Measurements from ENCODE around the gene TPGS2. TPM values are rescaled to one million over a fixed set of nuclear protein-coding genes. Genes with fewer than 3 reads are reported as not detected.

TPGS2 gene
- total RNA-seq, 1 experiment from 2014 or later, result 93.3 TPM

GRCh38 chr18:36818652-36819051 lies 10.2 kb downstream of the TPGS2 start:
- Histone ChIP-seq H2AFZ (ENCODE audit: low read depth, low read length, poor library complexity, severe bottlenecking) (no peak overlapping the region), H3K36me3 (ENCODE audit: control insufficient read depth in 1 of 2, insufficient read depth in 2 of 2, low read length in 2 of 2) (peaks cover 4 to 7% of the 10 kb centered on the region in 2 experiments; a peak in 2 of 4 replicates), H4K20me1 (ENCODE audit: insufficient read depth) (no peaks in the 10 kb centered on the region), H3K4me2 (ENCODE audit: low read length) (no peak overlapping the region), H3K4me3 (replicated peaks in 1 of 2; ENCODE audit: low read depth in 1 of 2, low read length in 2 of 2) (no peak overlapping the region), H3K9me3 (ENCODE audit: control insufficient read depth in 1 of 2, insufficient read depth in 1 of 2, low read depth in 1 of 2, low read length in 2 of 2) (no peaks in the 10 kb centered on the region), H3K79me2 (ENCODE audit: insufficient read depth, low read length) (no peaks in the 10 kb centered on the region; the same call in 1 of the 2 replicates), H3K27me3 (ENCODE audit: insufficient read depth, low read length) (no peaks in the 10 kb centered on the region), H3K27ac (ENCODE audit: low read depth, low read length) (no peak overlapping the region), H3K4me1 (ENCODE audit: control insufficient read depth in 1 of 2, insufficient read depth in 2 of 2, low read length in 2 of 2) (no peaks in the 10 kb centered on the region), H3K9me2 (ENCODE audit: insufficient read depth) (no peaks in the 10 kb centered on the region), H3K9ac (ENCODE audit: low read length) (no peak overlapping the region)
- no peak for TF ChIP-seq POLR2A (IDR thresholded peaks at IDR 0.05; ENCODE audit: borderline replicate concordance, extremely low read depth, insufficient read depth, insufficient read length)
- no peak for TF ChIP-seq CTCF (IDR thresholded peaks at IDR 0.05 in 2 of 3, conservative IDR thresholded peaks at IDR 0.05 in 1 of 3; ENCODE audit: borderline replicate concordance in 1 of 3, insufficient read depth in 1 of 3, low read depth in 2 of 3, low read length in 2 of 3)
- no peak for TF ChIP-seq SP1 (IDR thresholded peaks at IDR 0.05; ENCODE audit: low read depth)
- no peak for TF ChIP-seq FOSL1 (IDR thresholded peaks at IDR 0.05; ENCODE audit: low read depth)
- no peak for TF ChIP-seq ATF3 (IDR thresholded peaks at IDR 0.05)
- no peak for TF ChIP-seq EGR1 (IDR thresholded peaks at IDR 0.05; ENCODE audit: low read depth)
- no peak for TF ChIP-seq EZH2 (IDR thresholded peaks at IDR 0.05)
- RAD21 ChIA-PET (ENCODE audit: low non-redundant PET in 1 of 2, low total read pairs in 2 of 2, uncharacterized antibody in 2 of 2, unreplicated experiment in 2 of 2), result no interaction called here
- BruUV-seq (replicated peaks), result no TSS peak
- CTCF ChIA-PET, result no interaction called here
- intact Hi-C loops (cut with micrococcal nuclease), result no loop called here
- POLR2A ChIA-PET, result no interaction called here
- no peak for ATAC-seq
- no peak for DNase-seq (ENCODE audit: low read depth, low spot score)

- ATAC-seq (no peak), DNase-seq (ENCODE audit: low read depth, low spot score) (no peak)
- CTCF ChIA-PET, result no interaction called here
- intact Hi-C loops (cut with micrococcal nuclease), result no loop called here
- H3K9ac ChIP-seq (ENCODE audit: low read length), result no peak overlapping the region
- POLR2A ChIA-PET, result no interaction called here
- H3K4me1 ChIP-seq (ENCODE audit: control insufficient read depth in 1 of 2, insufficient read depth in 2 of 2, low read length in 2 of 2), result no peaks in the 10 kb centered on the region
- RAD21 ChIA-PET (ENCODE audit: low non-redundant PET in 1 of 2, low total read pairs in 2 of 2, uncharacterized antibody in 2 of 2, unreplicated experiment in 2 of 2), result no interaction called here
- H3K27me3 ChIP-seq (ENCODE audit: insufficient read depth, low read length), result no peaks in the 10 kb centered on the region
- no peak overlapping the region for H3K4me3 ChIP-seq (replicated peaks in 1 of 2; ENCODE audit: low read depth in 1 of 2, low read length in 2 of 2)
- peaks cover 4 to 5% of the 10 kb centered on the region in 2 experiments; a peak in 2 of 4 replicates for H3K36me3 ChIP-seq (ENCODE audit: control insufficient read depth in 1 of 2, insufficient read depth in 2 of 2, low read length in 2 of 2)
- no TSS peak for BruUV-seq (replicated peaks)
- no peaks in the 10 kb centered on the region for H3K9me2 ChIP-seq (ENCODE audit: insufficient read depth)
- no peaks in the 10 kb centered on the region; the same call in 1 of the 2 replicates for H3K79me2 ChIP-seq (ENCODE audit: insufficient read depth, low read length)
- H3K27ac ChIP-seq (ENCODE audit: low read depth, low read length), result no peak overlapping the region
- H3K4me2 ChIP-seq (ENCODE audit: low read length), result no peak overlapping the region
- no peaks in the 10 kb centered on the region for H4K20me1 ChIP-seq (ENCODE audit: insufficient read depth)
- no peaks in the 10 kb centered on the region for H3K9me3 ChIP-seq (ENCODE audit: control insufficient read depth in 1 of 2, insufficient read depth in 1 of 2, low read depth in 1 of 2, low read length in 2 of 2)
- H2AFZ ChIP-seq (ENCODE audit: low read depth, low read length, poor library complexity, severe bottlenecking), result no peak overlapping the region
- TF ChIP-seq TCF7L2 (IDR thresholded peaks at IDR 0.05; ENCODE audit: borderline replicate concordance, extremely low read depth, insufficient read depth, insufficient read length) (no peak), EGR1 (IDR thresholded peaks at IDR 0.05; ENCODE audit: low read depth) (no peak), YY1 (IDR thresholded peaks at IDR 0.05; ENCODE audit: extremely low read depth, insufficient replicate concordance, low read depth, low read length) (no peak), CBX3 (IDR thresholded peaks at IDR 0.05; ENCODE audit: low read depth) (no peak), MAX (IDR thresholded peaks at IDR 0.05) (no peak), POLR2A (IDR thresholded peaks at IDR 0.05; ENCODE audit: borderline replicate concordance, extremely low read depth, insufficient read depth, insufficient read length) (no peak), ZNF274 (IDR thresholded peaks at IDR 0.05; ENCODE audit: low read depth, low read length) (no peak), ELF1 (IDR thresholded peaks at IDR 0.05; ENCODE audit: borderline replicate concordance, low read depth) (no peak), EZH2phosphoT487 (IDR thresholded peaks at IDR 0.05; ENCODE audit: borderline replicate concordance) (no peak), ZFX (IDR thresholded peaks at IDR 0.05) (no peak), ATF3 (IDR thresholded peaks at IDR 0.05) (no peak)
Observed at GRCh38 chr18:36817039-36817438, 11.8 kb downstream of the TPGS2 start.

Measured in HCT116 (cell line).